GM19035 (cell line): Measurements from ENCODE around the gene ALG6.

Source experiments
- ATAC-seq: cut with Tn5 transposase; IDR thresholded peaks from one replicate; pipeline ENCODE4 v1.9.1; 2021; ENCODE audit not compliant: unreplicated experiment

Gene ALG6

DNA sequence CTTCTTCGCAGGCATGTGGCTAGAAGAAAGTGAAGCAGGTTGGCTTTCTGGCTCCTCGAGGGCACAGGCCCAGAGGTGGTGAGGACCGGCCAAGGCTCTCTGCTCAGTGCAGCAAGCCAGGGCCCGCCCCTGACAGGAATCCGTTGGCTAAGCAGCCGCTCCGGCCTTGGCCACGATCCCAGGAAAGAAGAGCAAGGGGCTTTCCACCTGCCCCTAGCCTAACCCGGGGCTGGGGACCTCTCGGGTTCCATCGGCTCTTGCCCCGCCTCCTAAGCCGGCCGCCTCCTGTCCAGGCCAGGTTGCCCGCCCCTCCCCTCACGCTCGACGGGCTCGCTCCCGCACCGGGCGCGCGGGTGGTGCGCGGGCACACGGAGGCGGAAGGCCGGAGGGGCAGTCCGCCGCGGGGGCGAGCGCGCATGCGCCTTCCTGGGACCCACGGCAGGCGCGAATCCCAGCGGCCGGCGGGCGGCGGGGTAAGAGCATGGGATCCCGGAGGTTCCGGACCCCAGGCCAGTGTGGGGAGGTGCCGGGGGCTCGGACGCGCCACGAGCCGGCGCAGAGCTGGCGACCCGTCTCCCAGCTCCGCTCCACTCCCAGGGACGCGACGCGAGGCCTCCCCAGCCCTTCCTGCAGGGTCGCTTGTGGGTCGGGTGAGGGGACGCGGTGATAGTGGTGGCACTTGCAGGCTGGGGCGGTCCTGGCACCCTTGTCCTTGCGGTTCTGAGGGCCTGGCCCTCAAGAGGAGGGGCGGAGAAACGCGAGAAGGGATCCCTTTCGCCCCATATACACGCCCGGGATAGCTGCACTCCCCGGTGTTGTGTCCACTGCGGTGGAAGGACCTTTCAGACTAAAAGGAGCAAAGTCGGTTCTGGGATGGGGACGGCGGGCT, at the start of gene ALG6:
ALG6 (plus strand) TSS at position 413 of the 889 bp plus-strand sequence. CDS start 3,351 bp downstream, outside the sequence.
- peak; percentile 95 for ATAC-seq

DNA sequence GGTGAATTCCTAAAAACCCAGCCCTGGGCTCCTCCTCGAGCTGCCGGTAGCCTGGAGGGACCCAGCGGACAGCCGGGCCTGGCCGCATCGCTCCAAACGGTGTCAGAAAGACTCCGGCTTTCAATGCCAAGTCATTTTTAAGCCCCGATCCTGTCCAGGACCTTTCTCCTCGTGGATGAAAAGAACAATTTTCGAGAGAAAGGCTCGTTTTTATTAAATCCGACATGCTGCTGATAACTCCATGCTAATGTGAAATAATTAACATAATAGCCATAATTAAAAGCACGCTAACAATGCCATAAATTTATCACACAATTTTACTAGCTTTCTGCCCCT, 49.6 kb upstream of the ALG6 start:
- ATAC-seq: no peak

DNA sequence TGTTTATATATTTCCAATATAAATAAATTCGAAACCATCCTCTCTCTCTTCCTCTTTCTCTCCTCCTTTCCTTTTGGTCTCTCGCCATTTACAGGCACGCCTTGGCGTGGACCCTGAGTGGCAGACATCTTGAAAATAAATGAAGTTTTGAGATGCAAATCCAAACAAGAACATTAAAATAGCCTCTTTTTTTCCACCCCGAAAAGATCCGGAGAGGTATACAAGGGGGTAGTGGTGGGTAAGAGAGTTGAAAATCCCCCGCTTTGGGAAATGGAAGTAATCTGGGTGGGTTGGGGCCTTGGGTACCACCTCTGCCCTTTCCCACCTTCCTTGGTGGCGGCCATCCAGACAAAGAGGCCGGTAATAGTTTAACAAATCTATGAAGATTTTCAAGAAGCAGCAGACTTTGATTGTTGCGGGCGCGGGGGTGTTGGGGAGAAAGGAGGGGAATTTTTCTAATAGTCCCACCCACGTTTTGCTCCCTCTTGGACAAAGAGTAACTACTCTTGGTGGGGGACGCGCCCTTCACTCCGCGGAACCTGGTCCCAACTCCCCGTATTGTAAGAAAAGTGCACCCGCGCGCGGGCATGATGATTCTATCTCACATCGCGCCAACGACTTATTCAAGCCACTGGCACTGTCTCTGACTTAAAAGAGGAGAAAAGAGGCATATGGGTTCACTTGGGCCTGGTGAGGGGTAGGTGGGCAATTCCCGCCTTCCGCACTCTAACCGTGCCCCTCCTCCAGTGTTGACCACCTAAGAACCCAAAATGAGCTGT, 49.0 kb upstream of the ALG6 start:
- ATAC-seq: no peak

DNA sequence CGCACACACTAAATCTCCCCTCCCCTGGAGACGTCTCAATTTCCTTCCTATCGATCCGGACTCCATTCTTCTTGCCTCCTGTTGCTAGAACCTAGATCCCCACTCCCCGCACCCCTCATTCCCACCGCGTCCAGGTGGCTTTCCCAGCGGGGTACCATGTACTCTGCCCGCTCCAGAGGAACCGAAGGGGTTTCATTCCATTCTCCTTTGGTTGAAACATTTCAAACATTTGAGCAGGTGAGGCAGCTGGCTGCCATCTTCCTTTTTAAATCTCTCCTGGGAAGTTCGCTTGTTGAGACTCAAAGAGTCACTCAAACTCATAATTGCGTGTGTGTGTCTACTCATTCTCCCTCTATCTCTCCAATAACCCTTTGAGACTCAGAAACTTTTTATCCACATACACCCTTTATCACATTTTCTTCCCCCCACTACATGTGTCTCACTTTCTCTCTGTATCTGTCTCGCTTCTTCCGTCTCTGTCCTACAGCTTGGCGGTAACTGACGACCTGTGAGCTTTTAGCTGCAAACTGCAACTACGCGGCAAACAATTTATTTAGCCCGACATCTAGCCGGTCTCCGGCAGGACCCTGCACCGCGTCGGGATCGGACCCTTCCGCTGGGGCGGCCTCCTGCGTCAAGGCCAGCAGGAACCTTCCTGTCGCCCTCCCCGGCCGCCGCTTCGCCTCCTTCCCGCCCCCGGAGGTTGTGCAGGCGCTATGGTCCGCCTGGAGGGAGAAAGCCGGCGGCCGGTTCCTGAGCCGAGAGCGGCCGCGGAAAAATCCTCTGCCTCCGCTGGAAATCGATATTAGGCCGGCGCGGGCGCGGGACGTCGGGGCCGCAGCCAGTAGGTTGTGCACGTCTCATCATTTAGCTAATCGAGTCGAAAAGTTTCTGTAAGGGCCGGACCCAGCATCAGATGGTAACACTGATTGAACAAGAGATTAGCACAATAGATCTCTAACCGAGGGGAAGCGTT, 48.1 kb upstream of the ALG6 start:
- no peak for ATAC-seq

DNA sequence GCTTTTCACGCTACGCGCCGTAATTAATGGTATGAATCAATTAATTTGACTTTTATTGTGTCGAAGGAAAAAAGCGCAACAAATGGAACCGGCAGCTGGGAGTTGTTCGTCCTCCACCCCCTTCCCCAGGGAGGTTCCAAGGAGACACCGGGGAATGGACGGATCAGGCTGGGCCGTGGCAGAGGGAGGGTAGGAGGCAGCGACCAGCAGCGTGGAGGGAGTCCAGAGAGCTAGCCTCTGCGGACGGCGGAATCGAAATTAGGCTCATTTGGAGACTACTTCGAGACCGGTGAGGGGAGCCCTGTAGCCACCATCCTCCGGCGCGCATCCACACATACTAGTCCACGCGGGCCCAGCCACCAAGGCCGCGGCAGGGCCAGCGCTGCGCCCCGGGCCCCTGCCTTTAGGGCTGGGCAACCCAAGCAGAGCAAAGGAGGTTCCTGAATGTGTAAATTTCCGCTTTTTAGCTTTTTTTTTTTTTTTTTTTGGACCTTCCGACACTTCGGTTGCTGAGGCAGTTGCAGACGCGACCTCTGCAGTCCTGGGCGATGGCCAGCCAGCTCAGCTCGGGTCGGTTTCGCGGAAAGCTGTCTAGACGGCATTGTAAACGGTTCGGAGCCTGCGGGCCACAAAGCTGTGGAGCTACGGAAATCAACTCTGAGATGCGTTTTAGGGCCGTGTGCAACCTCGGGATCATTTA, 47.3 kb upstream of the ALG6 start:
- ATAC-seq: no peak

DNA sequence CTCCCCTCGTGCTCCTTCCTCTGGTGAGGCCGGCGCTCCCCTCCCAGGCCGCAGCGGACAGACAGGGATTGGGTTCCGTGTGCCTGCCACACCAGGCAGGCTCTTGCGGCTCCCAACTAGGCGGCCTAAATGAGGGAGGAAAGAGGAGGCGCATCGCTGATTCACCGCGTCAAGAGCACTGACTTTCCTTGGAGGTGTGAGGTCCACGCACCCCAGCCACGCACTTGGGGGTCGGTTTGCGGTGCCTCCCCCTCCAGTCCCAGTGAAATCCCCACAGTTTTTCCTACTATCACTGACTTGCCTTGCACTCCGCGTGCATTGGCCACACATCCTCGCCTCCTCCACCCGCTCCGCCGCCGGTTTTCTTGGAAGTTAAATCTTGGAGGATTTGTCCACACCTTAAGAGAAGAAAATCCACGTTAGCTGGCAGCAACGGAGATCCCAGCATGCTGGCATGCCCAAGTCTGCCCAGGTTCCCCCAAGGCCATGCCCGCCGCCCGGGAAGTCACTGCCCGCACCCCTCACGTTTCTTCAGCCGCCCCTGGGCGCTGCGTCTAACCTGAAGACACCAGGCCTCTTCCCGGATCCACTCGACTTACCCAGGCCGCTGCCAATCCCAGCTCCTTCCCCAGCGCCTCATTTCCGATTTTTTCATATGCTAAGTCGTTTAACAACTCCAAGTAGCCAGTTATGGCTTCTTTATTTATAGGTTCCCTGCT, 46.2 kb upstream of the ALG6 start:
- no peak for ATAC-seq

DNA sequence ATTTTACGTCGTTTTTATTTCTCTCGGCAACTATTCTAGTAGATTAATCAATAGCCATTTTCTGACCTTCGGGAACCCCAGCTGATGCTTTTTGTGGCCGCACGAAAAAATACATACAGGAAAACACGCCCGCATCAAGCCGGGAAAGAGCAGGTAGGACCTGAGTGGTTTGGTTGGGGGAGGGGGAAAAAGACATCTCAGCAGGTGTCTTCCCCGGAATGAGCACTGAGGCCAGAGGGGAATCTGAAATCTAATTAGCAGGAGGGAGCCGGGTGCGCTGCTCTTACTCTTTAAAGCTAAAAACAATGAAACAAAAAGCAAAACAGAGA, 45.7 kb upstream of the ALG6 start:
- no peak for ATAC-seq

DNA sequence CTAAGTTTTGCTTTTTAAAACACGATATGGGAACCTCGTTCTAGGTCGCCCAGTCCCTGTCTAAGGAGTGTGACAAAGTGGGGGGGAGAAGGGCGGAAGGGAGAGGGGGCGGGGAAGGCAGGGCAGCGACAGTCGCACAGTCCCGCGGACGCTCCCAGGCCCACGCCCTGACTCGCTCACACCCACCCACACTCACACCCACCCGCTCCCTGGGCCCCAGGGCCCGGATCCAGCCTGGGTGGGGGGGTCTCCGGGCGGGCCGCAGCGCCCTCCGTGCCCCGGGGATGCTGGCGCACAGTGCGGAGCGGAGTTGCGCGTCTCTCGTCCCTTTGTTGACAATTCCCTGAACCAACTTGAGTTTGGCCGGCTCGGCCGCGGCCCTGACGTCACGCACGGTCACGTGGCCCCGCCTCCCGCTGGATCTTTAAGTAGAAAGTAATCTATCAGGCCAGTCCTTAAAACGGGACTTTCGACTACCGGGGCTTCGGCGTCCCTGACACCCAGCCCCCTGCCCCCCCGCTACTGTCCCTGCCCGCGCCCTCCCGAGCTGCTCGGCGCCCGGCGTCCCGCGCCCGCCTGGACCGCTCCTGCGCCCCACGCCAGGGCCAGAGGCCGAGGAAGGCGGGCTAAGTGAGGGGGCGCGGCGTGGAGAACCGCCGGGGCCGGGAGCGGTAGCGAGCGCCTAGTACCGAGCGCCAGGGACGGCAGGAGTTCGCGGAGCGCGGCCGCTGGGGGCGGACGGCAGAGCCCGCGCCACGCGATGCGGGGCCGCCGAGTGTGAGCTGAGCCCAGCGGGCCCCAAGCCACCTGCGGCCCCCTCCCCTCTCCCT, 45.1 kb upstream of the ALG6 start, which contains the start of gene FOXD3:
FOXD3 (plus strand) TSS at position 454 of the 830 bp plus-strand sequence. CDS start 492 bp downstream, outside the sequence.
- ATAC-seq: peak; percentile 63

DNA sequence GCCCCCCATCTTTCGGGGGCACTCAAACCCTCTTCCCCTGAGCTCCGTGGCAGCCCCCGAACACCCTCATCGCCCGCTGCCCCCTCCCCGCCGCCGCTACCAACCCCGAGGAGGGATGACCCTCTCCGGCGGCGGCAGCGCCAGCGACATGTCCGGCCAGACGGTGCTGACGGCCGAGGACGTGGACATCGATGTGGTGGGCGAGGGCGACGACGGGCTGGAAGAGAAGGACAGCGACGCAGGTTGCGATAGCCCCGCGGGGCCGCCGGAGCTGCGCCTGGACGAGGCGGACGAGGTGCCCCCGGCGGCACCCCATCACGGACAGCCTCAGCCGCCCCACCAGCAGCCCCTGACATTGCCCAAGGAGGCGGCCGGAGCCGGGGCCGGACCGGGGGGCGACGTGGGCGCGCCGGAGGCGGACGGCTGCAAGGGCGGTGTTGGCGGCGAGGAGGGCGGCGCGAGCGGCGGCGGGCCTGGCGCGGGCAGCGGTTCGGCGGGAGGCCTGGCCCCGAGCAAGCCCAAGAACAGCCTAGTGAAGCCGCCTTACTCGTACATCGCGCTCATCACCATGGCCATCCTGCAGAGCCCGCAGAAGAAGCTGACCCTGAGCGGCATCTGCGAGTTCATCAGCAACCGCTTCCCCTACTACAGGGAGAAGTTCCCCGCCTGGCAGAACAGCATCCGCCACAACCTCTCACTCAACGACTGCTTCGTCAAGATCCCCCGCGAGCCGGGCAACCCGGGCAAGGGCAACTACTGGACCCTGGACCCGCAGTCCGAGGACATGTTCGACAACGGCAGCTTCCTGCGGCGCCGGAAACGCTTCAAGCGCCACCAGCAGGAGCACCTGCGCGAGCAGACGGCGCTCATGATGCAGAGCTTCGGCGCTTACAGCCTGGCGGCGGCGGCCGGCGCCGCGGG, 44.2 kb upstream of the ALG6 start:
- no peak for ATAC-seq

DNA sequence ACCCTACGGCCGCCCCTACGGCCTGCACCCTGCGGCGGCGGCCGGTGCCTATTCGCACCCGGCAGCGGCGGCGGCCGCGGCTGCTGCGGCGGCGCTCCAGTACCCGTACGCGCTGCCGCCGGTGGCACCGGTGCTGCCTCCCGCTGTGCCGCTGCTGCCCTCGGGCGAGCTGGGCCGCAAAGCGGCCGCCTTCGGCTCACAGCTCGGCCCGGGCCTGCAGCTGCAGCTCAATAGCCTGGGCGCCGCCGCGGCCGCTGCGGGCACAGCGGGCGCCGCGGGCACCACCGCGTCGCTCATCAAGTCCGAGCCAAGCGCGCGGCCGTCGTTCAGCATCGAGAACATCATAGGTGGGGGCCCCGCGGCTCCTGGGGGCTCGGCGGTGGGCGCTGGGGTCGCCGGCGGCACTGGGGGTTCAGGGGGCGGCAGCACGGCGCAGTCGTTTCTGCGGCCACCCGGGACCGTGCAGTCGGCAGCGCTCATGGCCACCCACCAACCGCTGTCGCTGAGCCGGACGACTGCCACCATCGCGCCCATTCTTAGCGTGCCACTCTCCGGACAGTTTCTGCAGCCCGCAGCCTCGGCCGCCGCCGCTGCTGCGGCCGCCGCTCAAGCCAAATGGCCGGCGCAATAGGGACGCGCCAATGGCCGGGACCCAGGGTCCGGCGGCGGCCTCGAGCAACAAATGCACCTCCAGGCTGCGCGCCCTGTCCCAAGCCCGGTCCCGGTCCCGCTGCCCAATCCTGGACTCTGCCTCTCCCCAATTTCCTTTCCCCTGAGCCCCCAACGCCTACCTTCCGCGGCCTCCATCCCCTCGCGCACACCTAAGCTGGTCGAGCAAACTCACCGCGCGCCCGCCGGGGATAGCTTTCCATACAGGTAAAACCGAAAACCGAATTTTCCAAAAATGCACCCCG, 43.3 kb upstream of the ALG6 start:
- no peak for ATAC-seq

DNA sequence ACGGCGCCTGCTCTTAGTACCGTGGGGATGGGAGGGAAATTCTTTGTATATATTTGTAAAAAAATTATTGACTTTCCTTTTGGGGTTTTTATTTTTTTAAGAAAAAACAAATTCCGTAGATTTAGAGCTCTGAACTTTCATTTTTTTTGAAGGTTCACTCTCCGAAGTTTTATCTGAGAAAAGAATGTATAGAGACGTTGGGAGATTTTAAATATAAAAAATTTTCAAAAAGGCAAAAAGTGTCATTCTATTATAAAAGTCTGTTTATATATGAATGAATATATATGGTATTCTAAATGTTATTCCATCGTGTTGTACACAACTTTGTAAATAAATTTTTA, 42.7 kb upstream of the ALG6 start:
- ATAC-seq: no peak

DNA sequence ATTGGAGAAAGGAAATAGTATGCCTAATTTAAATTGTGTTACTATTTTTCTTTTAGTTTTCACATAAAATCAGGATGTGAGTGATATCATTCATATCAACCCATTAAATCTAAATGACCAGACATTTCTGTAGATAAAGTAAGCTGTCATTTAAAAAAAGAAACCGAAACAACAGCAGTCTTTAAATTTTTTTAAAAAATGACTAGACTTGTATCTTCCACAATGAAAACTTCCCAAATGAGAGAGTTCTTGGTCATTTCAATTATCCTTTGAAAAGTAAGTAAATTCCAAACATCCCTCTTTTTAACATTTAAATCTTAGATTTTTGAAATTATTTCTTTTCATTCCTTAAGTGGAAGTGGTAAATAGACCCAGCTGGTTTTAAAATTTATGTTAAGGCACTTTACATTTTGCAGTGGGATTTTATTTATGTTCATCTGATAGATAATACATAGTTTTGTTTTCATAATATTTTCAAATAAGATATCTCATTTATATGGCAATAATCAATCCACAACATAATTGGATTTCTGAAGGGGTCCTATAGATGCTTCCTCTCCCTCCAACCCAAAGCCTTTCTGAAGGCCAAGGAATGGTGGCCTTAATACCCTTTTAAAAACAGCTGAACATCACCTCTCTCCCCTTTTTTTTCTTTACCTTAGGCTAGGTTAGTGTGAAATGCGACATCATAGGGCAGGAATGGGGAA, 42.0 kb upstream of the ALG6 start:
- no peak for ATAC-seq

DNA sequence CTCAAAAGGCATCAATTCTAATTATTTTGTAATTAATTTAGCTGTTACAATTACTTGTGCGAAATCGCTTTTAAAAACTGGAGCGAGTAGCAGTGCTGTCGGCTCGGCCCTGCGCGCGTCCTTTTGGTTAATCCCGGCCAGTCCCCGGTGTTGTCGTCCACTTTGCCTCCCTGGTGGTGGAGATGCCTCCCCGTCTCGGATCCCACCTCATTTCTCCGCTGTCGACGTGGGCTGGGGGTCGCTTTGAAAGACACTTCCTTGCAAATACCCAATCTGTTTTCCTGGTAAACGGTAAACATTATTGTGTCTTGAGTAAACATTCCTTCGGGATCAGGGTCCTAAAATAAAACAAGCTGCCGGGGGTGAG, 41.3 kb upstream of the ALG6 start:
- no peak for ATAC-seq

DNA sequence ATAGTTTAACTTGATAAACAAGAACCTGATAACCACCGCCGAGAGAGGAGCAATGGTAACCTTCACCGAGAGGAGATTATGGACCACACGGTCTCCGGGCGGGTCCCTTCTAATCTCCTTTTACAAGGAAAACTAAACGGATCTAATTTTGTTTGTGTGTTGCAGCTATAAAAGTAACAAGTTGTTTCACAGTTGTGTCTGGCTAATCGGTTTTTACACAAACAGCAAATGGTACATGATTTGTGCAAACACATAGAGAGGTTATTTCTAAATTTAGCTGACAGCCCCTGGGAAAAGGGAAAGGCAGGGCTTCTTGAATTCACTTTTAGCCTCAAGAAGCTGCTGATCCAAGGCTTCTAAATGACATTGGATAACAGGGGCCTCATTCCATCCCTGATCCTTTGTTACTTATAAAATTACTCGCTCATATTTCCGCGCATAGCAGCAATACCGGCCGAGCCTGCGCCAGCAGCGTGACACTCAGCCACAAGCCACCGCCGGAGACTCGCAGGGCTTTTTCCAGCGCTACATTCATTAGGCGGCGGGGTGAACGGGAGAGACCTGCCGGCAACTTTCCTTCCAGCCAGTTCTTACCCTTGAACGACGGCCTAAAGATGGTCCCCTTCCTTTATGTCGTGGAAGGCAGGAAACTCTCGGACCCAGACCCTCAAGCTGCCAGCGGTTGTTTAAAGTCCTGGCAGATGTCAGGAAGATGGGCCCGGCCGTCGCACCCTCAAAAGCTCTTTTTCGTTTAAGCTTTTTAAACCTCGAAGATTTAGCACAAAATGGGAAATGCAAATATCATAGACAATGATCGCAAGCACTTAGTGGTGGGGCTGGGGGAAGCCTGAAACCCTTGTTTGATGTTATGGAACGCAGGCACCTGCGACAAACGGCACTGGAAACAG, 40.7 kb upstream of the ALG6 start:
- ATAC-seq: no peak

DNA sequence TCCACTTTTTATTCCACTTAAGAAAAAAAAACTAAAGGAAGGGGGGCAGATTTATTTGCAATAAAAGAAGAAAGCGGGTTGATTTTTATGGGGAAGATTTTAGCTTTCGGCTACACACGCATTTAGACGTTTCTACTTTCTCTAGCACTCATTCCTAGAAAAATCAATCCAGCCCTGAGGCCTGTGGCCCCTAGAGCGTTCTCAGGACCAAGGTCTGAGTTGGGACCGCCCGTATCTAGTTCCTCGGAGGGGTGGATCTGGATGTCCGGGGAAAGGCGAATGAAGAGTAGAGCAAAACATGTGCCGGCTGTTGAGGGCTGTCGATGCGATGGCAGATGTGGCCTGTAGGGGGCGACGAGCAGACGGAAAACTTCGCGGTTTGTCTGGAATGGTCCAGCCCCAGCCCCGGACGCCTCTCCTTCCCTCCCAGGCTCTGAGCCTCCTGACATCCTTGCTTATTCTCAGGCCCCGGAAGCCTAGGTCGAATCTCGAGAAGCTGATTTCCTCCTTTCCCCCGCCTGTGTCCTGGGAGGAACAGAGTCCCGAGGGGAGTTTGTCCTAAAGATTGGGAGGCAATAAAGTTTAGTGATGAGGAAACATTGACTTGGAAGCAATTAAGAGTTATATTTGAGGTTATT, 39.9 kb upstream of the ALG6 start:
- ATAC-seq: peak; percentile 55
